HG03378 (cell line): ENCODE results near the gene MT1F.
"Not testable (repeated sequence)": the region's sequence is repeated elsewhere in the genome, so short reads cannot be mapped to it uniquely, and the experiment has no call there.

ENCODE experiments used
- ATAC-seq: cut with Tn5 transposase; IDR thresholded peaks from one replicate; pipeline ENCODE4 v1.9.1; 2021; ENCODE audit warnings: mild to moderate bottlenecking, moderate library complexity; ENCODE audit not compliant: unreplicated experiment

Gene MT1F

DNA sequence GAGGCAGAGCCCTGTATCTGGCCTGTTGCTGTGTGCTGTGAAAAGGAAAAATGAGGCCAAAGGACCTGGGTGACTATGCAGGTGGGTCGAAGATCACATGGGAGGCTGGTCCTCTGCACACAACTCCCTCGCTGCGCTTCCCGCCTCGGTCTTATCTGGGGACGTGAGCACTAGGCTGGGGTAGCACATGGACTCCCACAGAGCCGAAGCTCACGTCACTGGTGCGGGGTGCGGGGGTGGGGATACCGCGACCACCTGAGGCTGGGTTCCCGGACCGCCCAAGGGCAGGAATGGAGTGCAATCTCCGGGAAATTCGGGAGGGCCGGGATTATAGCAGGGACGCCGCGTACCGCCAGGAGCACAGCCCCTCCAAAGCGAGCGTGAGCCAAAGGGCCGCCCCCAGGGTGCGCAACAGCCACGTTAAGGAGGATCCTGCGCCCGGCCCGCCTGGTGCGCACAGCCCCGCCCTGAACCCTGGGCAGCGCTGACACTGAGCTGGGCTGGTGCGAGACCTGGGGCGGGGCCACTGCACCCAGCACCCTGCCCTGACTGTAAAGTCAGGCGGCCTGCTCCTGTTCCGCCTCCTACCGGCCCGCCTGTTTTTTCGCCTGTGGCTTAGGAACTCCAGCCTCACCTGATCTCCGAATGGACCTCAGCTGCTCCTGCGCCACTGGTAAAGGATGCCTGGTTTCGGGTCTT is 14.5 kb upstream of the MT1F start:
- ATAC-seq: peak; percentile 58

DNA sequence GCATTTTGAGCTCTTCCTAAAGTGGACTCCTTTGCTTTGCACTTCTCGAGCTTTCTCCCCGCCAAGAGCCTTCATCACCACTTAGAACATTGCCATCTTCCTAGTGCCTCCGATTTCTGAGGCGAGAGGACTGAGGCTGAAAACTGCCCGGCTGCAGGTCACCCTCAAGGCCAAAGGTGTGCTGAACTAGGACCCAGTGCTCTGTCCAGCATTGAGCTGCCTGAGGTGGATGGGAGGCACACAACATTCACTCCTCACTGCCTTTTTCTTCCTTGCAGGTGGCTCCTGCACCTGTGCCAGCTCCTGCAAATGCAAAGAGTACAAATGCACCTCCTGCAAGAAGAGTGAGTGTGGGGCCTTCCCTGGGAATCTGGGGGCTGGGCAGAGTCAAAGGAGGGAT is 13.9 kb upstream of the MT1F start:
- no peak for ATAC-seq

DNA sequence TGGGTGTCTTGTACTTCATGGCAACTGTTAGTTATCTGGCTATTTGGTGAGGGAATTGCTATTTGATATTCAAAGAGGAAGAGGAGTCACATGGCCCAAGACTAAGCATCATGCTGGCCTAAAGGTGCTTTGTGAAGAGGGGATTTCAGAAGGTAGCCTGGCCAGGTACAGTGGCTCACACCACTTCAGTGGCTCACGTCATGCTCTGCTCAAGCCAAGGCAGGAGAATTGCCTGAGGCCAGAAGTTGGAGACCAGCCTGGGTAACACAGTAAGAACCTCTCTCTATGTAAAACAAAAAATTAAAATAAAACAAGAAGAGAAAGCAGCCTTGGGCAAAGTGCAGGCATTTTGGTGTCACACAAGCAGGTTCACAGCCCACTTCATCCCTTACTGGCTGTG is 12.4 kb upstream of the MT1F start:
- ATAC-seq: no peak

DNA sequence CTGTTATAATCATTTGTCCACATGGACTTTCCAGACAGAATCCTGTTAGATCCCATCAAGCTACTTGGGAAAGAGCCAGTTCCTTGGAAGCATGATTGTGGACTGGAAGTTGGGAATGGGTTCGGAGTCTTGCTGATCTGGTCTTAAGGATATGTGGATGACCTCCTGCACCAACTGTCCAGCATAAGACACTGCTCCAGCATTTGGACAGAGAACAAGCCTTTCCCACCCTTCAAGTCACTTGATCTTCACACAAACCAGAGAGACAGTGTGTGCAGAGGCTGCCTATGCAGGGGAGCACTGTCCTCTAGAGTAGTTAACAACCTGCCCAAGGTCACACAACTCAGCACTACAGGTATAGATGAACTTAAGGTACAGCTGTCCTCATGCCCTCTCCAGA is 11.9 kb upstream of the MT1F start:
- no peak for ATAC-seq

DNA sequence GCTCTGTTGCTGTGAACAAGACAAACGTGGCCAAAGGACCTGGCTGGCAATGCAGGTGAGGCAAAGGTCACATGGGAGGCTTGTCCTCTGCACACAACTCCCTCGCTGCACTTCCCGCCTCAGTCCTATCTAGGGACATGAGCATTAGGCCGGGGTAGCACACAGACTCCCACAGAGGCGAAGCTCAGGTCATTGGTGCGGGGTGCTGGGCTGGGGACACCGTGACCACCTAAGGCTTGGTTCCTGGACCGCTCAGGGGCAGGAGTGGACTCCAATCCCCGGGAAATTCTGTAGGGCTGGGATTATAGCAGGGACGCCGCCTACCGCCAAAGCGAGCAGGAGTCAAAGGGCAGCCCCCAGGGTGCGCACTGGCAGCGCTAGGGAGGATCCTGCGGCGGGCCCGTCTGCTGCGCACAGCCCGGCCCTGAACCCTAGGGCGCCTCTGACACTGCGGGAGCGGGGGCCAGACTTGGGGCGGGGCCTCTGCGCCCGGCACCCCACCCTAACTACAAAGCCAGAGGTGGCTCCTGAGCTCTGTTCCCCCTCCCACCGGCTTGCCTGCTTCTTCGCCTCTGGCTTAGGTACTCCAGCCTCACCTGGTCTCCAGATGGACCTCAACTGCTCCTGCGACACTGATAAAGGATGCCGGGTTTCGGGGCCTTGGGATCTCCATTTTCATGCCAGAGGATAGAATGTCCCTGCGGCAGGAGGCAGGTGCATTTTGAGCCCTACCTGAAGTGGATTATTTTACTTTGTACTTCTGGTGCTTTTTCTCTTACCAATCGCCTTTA is 9.9 kb upstream of the MT1F start:
- no peak for ATAC-seq

GRCh38 chr16:56649271-56649670 is 8.5 kb upstream of the MT1F start:
- ATAC-seq: no peak

GRCh38 chr16:56649820-56650219 is 7.9 kb upstream of the MT1F start:
- ATAC-seq: no peak

GRCh38 chr16:56651586-56651985 is 6.2 kb upstream of the MT1F start, which contains the start of gene MT1B:
TSS of gene MT1B (plus strand) at chr16:56651886. CDS start at chr16:56651954, 68 bp downstream.
- ATAC-seq: no peak

DNA sequence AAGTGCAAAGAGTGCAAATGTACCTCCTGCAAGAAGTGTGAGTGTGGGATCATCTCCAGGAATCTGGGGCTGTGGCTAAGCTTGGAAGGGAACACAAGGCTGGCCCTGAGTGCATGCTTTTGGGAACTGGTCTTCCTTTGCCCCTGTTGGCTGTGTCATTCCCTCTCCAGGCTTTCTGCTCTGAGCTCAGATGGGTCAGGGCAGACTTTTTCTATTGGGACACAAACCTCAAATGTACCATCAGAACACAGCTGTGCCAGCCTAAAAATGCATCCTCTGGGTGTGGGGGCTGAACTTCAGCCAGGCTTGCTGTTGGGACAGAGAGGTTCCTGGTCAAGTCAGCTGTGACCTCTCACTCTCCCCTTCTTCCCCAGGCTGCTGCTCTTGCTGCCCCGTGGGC is 5.2 kb upstream of the MT1F start:
- no peak for ATAC-seq

- no peak for ATAC-seq
Observed at GRCh38 chr16:56653218-56653617, 4.5 kb upstream of the MT1F start.

GRCh38 chr16:56658327-56658875 is 642 bp downstream of the MT1F start:
- no peak for ATAC-seq

DNA sequence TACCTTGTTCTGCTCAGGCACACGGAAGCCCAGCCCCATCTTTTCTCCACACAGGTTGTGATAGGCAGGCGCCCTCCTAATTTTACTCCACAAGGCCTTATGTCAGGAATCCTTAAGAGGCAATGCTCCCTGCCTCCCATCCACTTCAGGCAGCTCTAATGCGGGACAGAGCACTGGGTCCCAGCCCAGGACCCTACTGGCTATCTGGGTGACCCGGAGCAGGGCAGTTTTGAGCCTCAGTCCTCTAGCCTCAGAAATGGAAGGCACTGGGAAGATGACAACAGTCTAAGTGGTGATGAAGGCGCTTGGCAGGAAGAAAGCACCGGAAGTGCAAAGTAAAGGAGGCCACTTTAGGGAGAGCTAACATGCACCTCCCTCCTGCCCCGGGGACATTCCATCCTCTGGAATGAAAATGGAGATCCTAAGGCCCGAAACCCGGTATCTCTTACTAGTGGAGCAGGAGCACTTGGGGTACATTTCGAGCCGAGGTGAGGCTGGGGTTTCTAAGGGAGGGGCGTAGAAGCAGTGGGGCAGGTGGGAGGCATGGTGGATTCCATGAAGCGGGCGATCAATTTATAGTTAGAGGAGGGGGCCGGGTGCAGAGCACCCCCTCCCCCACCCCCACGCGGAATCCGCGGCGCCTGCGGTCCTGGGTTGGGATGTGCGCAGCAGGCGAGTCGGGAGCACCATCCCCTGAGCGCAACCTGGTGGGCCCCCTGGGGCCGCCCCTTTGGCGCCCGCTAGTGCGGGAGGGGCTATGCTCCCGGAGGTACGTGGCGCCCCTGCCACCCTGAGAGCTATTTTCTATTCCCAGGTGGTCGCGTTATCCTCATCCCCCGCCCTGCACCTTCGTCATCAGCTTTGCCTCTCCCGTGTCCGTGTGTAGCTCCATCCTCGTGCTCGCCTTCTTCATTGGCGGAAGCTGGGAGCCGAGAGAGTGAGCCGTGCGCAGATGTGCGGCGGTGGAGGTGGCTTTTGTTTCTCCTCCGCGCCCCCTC is 4.9 kb downstream of the MT1F start:
- ATAC-seq: no peak

DNA sequence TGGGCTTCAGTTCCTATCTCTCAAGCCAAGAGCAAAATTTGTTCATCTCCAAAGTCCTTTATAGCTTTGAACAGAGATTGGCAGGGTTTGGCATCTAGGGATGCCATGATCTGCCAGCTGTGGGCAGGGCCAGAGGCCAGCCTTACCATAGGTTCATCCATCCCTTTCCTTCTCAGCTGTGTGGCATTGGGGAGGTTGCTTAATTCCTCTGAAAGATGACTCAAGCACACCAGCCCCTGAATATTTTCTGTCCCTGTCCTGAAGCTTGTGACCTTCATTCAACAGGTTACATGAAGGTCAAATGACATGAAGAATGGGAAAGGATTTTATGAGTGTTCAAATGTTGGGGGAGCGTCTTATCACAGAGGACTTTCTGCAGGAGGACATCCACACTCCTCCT is 6.7 kb downstream of the MT1F start:
- ATAC-seq: no peak

DNA sequence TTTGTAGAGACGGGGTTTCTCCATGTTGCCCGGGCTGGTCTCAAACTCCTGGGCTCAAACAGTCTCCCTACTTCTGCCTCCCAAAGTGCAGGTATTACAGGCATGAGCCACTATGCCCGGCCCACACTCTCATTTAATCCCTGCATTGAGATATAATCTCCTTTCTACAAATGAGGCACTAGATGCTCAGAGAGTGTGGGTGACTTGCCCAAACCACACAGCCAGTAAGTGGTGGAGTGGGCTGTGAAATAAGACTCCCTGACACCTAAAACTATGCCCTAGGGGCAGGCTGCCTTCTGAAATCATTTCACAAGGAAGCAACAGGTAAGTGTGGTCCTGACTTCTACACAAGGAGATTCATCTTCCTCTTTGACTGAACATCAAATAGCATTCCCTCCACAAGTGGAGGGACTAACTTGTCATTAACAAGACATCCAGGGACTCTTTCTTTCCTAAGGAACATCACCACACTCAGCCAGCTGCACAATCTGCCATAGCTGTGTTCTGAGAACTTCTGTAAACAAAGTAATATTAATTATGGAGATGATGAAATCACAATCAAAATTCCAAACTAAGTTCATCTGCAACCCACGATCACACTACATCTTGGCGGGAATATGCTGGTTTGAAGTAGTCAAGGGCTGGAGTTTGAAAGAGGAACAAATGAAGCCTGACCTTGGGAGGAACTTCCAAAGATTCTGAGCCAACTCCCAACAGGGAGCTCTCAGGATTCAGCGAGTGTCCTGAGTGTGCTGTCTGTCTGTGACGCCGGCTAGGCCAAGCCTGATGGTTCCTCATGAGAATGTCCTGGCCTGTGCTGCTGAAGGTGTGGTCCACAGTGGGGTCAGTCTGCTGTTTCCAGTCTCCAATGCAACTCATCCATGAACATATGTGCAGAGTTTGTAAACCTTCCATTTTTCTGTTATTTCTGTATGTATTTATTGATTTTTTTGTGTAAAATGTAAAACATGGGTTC is 7.8 kb downstream of the MT1F start:
- ATAC-seq: not testable (repeated sequence)

DNA sequence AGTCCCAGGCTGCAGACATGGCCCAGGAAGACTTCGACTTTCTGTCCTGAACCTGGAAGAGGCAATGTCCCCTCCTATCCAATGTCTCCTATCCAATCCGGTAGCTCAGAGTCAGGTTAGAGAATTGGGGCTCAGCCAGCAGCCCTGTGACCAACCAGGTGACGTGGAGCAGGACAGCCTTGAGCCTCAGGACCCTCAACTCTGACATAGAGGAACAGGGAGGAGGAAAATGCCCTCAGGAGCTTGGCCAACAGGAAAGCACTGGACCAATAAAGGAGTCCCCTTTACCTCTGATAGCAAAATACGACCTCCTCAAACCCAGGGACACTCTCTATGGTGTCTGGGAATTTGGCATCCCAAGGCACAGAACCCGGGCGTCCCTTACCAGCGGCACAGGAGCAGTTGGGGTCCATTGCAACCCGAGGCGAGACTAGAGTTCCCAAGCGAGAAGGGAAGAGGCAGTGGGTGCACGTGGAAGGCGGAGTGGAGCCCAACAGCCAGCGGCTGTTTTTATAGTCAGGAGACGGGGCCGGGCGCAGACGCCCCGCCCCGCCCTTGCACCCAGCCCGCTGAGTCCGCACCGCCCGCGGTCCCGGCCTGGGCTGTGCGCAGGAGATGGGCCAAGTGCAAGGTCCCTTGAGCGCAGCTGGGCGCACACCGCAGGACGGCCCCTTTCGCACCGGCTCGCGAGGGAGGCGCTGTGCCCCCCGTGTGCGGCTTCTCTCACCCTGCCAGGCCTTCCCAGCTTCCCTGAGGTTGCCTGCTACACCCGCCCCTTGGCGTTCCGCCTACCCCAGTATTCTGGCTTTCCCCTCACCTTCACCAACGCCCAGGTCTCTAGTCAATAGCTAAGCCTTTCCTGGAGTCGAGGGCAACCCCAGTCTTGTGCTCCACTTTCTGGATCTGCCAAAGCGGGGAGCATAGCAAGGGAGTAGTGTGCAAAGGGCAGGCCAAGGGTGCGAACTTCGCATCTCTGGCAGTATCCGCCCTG is 10.1 kb downstream of the MT1F start, which contains the start of gene MT1G:
Gene MT1G, minus strand, starts transcription at position 485 of the 991 bp plus-strand sequence. Its CDS starts 72 bp downstream, at position 413.
- no peak for ATAC-seq

DNA sequence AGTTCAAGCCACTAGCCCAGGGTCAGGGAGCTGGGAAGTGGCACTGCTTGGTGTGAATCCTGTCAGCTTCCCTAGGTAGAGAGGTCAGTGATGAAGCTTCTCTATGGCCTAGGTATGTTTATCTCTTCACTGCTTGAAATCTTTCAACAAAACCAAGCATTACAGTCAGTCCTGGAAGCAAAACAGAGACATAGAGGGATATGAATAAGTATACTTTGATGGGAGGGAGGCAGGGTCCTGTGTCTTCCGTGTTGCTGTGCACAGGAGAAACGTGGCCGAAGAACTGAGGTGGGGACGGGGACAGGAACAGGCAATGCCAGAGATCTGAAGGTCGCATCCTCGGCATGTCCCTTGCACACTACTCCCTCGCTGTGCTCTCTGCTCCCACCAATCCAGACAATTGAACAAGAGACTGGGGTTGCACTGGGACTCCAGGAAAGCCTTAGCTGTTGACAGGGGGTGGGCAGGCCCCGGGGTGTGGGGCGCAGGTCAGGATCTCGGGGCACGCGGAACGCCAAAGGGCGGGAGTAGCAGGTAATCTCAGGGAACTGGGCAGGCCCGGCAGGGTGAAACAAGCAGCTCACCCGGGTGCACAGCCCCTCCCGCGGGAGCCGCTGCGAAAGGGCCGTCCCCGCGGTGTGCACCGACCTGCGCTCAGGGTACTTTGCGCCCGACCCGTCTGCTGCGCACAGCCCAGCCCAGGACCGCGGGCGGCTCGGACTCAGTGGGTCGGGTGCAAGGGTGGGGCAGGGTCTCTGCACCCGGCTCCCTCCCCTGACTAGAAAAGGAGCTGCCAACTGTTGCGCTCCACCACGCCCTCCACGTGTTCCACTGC is 11.5 kb downstream of the MT1F start, which contains the start of gene MT1H:
Gene MT1H, plus strand, starts transcription at position 810 of the 835 bp plus-strand sequence. CDS start 71 bp downstream, outside the sequence.
- ATAC-seq: no peak
